ENCODE data around the gene CYLC1.

GRCh38 chrX:83860846-83861245 is at the start of gene CYLC1:
- TF ChIP-seq EZH2 (IDR thresholded peaks at IDR 0.05; ENCODE audit: borderline replicate concordance, low read depth, low read length, poor library complexity, severe bottlenecking) (no peak), CTCF (conservative IDR thresholded peaks at IDR 0.05; ENCODE audit: low read depth, low read length) (no peak)

Data from A673 (cell line).